Keratinocyte (primary cell): ENCODE data around the gene RBBP5. TPM values are rescaled to one million over a fixed set of nuclear protein-coding genes. Genes with fewer than 3 reads are reported as not detected.

Source experiments
- DNase-seq: peaks from one replicate; pipeline ENCODE4 v3.0.0-alpha.2; 2011; ENCODE audit warnings: low read depth, missing footprints, low spot score
- FAIRE-seq: peaks from 2 replicates; lab custom pipeline; 2011; peaks lifted over from hg19 to GRCh38; lab: Jason Lieb, UNC
- H2AFZ ChIP-seq: 2 replicates; pipeline ENCODE4 v1.6.0; 2012; ENCODE audit warnings: low read length, control low read depth, inconsistent platforms; ENCODE audit not compliant: control insufficient read depth
- H3K27ac ChIP-seq: 2 replicates; pipeline ENCODE4 v1.5.1; 2011; ENCODE audit warnings: low read length; ENCODE audit not compliant: control insufficient read depth, insufficient read depth
- H3K27me3 ChIP-seq: 3 replicates; pipeline ENCODE4 v1.6.0; 2011; ENCODE audit warnings: low read length; ENCODE audit not compliant: control insufficient read depth, insufficient read depth; ENCODE audit errors: extremely low read depth
- H3K36me3 ChIP-seq, 2 experiments: 2 replicates in 1 of 2; 3 replicates in 1 of 2; pipeline ENCODE4 v1.5.1; 2011; ENCODE audit warnings: low read length in 2 of 2, mild to moderate bottlenecking in 1 of 2; ENCODE audit not compliant: control insufficient read depth in 2 of 2, insufficient read depth in 2 of 2; ENCODE audit errors: extremely low read depth in 1 of 2
- H3K4me1 ChIP-seq: 3 replicates; pipeline ENCODE4 v1.5.1; 2011; ENCODE audit warnings: low read length; ENCODE audit not compliant: control insufficient read depth, insufficient read depth; ENCODE audit errors: extremely low read depth
- H3K4me2 ChIP-seq: 3 replicates; pipeline ENCODE4 v1.6.0; 2011; ENCODE audit warnings: low read depth, low read length; ENCODE audit not compliant: control insufficient read depth, insufficient read depth; ENCODE audit errors: extremely low read depth
- H3K4me3 ChIP-seq, 3 experiments: fragments of 200-600 bp in 1 of 3; sonication (generic) in 1 of 3; 2 replicates in 2 of 3; 3 replicates in 1 of 3; pipeline ENCODE4 v1.5.1; 2011 to 2016; ENCODE audit warnings: low read length in 3 of 3, mild to moderate bottlenecking in 3 of 3, control low read depth in 2 of 3, inconsistent platforms in 1 of 3, low read depth in 1 of 3, mixed read lengths in 1 of 3, mixed run types in 1 of 3, moderate library complexity in 1 of 3; ENCODE audit not compliant: control insufficient read depth in 2 of 3, insufficient read depth in 2 of 3; ENCODE audit errors: extremely low read depth in 1 of 3
- H3K79me2 ChIP-seq: 2 replicates; pipeline ENCODE4 v1.6.0; 2012; ENCODE audit warnings: low read length; ENCODE audit not compliant: control insufficient read depth, insufficient read depth
- H3K9ac ChIP-seq: 3 replicates; pipeline ENCODE4 v1.6.0; 2011; ENCODE audit warnings: low read length; ENCODE audit not compliant: control insufficient read depth, insufficient read depth; ENCODE audit errors: extremely low read depth
- H3K9me1 ChIP-seq: 3 replicates; pipeline ENCODE4 v1.6.0; 2011; ENCODE audit warnings: low read length; ENCODE audit not compliant: control insufficient read depth, insufficient read depth; ENCODE audit errors: extremely low read depth
- H3K9me3 ChIP-seq: 2 replicates; pipeline ENCODE4 v1.5.1; 2012; ENCODE audit warnings: low read depth, low read length; ENCODE audit not compliant: control insufficient read depth
- H4K20me1 ChIP-seq: 3 replicates; pipeline ENCODE4 v1.6.0; 2011; ENCODE audit warnings: low read length; ENCODE audit not compliant: control insufficient read depth, insufficient read depth; ENCODE audit errors: extremely low read depth
- EZH2 ChIP-seq: IDR thresholded peaks from one replicate; pipeline ENCODE4 v1.6.1; 2012; ENCODE audit warnings: inconsistent platforms, mild to moderate bottlenecking, low read length, moderate library complexity
- dilution Hi-C: fragments of 300-500 bp; cut with MboI; formaldehyde crosslinking; loops from one replicate; pipeline ENCODE4 v1.7.0; 2020; ENCODE audit warnings: low sequenced_read_pairs; ENCODE audit not compliant: extremely low pct_ligation_motif_present
- polyA plus RNA-seq, 5 experiments: library from polyadenylated mRNA; depleted of rRNA in 3 of 5; stranded (reverse) in 3 of 5; stranded (forward) in 1 of 5; unstranded in 1 of 5; fragments of >200 nt; gene quantifications; 1 replicate in 1 of 5; 2 replicates in 3 of 5; 3 replicates in 1 of 5; pipeline versions ENCODE4 v1.2.1 to v1.2.3, GENCODE V29; 2011 to 2012; ENCODE audit warnings: missing spikeins in 2 of 5, low read depth in 1 of 5, low replicate concordance in 1 of 5
- TF ChIP-seq, protein P1 (sequence below), 3 experiments: IDR thresholded peaks in 1 of 3; conservative IDR thresholded peaks in 1 of 3; optimal IDR thresholded peaks in 1 of 3; 2 replicates in 2 of 3; 3 replicates in 1 of 3; pipeline versions ENCODE3 to v1.5.1; 2011; ENCODE audit warnings: low read length in 3 of 3, mild to moderate bottlenecking in 3 of 3, moderate library complexity in 2 of 3, control low read depth in 1 of 3, inconsistent platforms in 1 of 3; ENCODE audit not compliant: insufficient read depth in 2 of 3; ENCODE audit errors: extremely low read depth in 1 of 3

Gene RBBP5
- polyA plus RNA-seq, 1 donor (not counting 4 experiments of a cell fraction or from before 2014, with no cell fraction given) = 12.3 TPM

DNA sequence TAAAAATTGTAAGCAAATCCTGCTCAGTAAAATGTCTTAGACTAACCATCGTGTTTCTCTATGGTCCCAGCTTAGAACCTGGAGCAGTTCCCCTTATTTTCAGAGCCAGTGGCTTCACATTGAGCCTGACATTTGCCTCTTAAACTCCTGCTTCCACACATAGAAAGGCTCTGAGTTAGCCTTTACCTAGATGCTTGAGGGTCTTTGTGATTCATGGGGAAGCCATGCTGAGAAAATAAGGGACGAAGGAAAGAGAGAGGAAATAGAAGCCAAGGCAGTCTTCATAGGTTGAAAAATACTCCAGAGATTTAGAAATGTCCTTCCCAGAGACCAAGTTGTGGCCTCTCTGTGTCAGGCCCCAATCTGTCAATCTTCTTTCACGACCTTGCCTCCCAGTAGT is 16.1 kb upstream of the RBBP5 start:
- Histone ChIP-seq H2AFZ (no peak overlapping the region), H4K20me1 (no peaks in the 10 kb centered on the region), H3K4me1 (peaks cover 3% of the 10 kb centered on the region), H3K27ac (no peak overlapping the region), H3K9me3 (no peaks in the 10 kb centered on the region), H3K27me3 (no peaks in the 10 kb centered on the region), H3K4me3 (no peak overlapping the region), H3K4me2 (no peak overlapping the region), H3K36me3 (no peaks in the 10 kb centered on the region), H3K9ac (no peak overlapping the region), H3K79me2 (no peaks in the 10 kb centered on the region), H3K9me1 (no peaks in the 10 kb centered on the region)
- FAIRE-seq = no peak
- TF ChIP-seq, protein P1, sequence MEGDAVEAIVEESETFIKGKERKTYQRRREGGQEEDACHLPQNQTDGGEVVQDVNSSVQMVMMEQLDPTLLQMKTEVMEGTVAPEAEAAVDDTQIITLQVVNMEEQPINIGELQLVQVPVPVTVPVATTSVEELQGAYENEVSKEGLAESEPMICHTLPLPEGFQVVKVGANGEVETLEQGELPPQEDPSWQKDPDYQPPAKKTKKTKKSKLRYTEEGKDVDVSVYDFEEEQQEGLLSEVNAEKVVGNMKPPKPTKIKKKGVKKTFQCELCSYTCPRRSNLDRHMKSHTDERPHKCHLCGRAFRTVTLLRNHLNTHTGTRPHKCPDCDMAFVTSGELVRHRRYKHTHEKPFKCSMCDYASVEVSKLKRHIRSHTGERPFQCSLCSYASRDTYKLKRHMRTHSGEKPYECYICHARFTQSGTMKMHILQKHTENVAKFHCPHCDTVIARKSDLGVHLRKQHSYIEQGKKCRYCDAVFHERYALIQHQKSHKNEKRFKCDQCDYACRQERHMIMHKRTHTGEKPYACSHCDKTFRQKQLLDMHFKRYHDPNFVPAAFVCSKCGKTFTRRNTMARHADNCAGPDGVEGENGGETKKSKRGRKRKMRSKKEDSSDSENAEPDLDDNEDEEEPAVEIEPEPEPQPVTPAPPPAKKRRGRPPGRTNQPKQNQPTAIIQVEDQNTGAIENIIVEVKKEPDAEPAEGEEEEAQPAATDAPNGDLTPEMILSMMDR (optimal IDR thresholded peaks at IDR 0.05 in 1 of 3, IDR thresholded peaks at IDR 0.05 in 1 of 3, conservative IDR thresholded peaks at IDR 0.05 in 1 of 3; ENCODE audit: extremely low read depth in 1 of 3, insufficient read depth in 2 of 3, low read length in 3 of 3) = no peak
- TF ChIP-seq EZH2 = no peak
- dilution Hi-C loops = no loop called here
- no peak for DNase-seq

DNA sequence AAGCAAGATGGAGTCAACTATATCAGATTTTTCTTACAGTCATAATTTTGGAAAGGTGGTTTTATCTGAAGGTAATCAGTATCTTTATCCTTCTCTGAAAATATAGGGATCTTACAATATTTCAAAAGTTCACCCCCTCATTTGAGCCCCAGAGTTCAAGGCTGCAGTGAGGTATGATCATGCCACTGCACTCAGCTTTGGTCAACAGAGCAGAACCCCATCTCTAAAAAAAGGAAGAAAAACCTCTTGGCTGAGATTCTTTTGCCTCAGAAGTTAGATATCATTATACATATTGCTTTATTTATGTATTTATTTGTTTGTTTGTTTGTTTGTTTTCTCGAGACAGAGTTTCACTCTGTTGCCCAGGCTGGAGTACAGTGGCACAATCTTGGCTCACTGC is 11.5 kb upstream of the RBBP5 start:
- no peaks in the 10 kb centered on the region for H3K4me1 ChIP-seq
- dilution Hi-C loops = no loop called here
- no peak overlapping the region for H3K27ac ChIP-seq
- TF ChIP-seq EZH2 = no peak
- TF ChIP-seq, protein P1 (optimal IDR thresholded peaks at IDR 0.05 in 1 of 3, IDR thresholded peaks at IDR 0.05 in 1 of 3, conservative IDR thresholded peaks at IDR 0.05 in 1 of 3; ENCODE audit: extremely low read depth in 1 of 3, insufficient read depth in 2 of 3, low read length in 3 of 3) = no peak
- no peaks in the 10 kb centered on the region for H3K36me3 ChIP-seq
- no peaks in the 10 kb centered on the region for H3K27me3 ChIP-seq
- no peaks in the 10 kb centered on the region for H3K79me2 ChIP-seq
- no peaks in the 10 kb centered on the region for H3K9me3 ChIP-seq
- DNase-seq (no peak), FAIRE-seq (no peak)
- no peak overlapping the region for H3K4me2 ChIP-seq
- H3K9ac ChIP-seq = no peak overlapping the region
- H3K4me3 ChIP-seq = no peak overlapping the region
- H3K9me1 ChIP-seq = no peaks in the 10 kb centered on the region
- no peak overlapping the region for H2AFZ ChIP-seq
- H4K20me1 ChIP-seq = no peaks in the 10 kb centered on the region
